Spleen (tissue), 11 donors: ENCODE measurements around the gene ABCB4. TPM values are rescaled to one million over a fixed set of nuclear protein-coding genes. Genes with fewer than 3 reads are reported as not detected.

ENCODE experiments used
- DNase-seq: peaks from one replicate; pipeline ENCODE4 v3.0.0-alpha.2; 2020
- H3K27ac ChIP-seq, 8 donors: fragments of 200-600 bp; sonication (generic) in 7 of 8; 1 replicate in 4 of 8; 2 replicates in 4 of 8; pipeline versions ENCODE4 v1.5.0 to v1.8.0; 2016 to 2021; ENCODE audit warnings: inconsistent platforms in 4 of 8, mild to moderate bottlenecking in 4 of 8, moderate library complexity in 1 of 8
- H3K27me3 ChIP-seq, 7 donors: fragments of 200-600 bp; sonication (generic) in 6 of 7; replicated peaks in 1 of 7; 1 replicate in 4 of 7; 2 replicates in 3 of 7; pipeline versions ENCODE4 v1.5.0 to v1.8.0; 2016 to 2021; ENCODE audit warnings: inconsistent platforms in 3 of 7, mild to moderate bottlenecking in 1 of 7
- H3K36me3 ChIP-seq, 6 donors: fragments of 200-600 bp; sonication (generic) in 5 of 6; 1 replicate in 4 of 6; 2 replicates in 2 of 6; pipeline versions ENCODE4 v1.5.0 to v1.8.0; 2016 to 2021; ENCODE audit warnings: inconsistent platforms in 2 of 6
- H3K4me1 ChIP-seq, 6 donors: fragments of 200-600 bp; sonication (generic) in 5 of 6; 1 replicate in 3 of 6; 2 replicates in 3 of 6; pipeline versions ENCODE4 v1.5.0 to v1.8.0; 2016 to 2021; ENCODE audit warnings: inconsistent platforms in 3 of 6
- H3K4me3 ChIP-seq, 8 donors: fragments of 200-600 bp; sonication (generic) in 7 of 8; 1 replicate in 4 of 8; 2 replicates in 4 of 8; pipeline versions ENCODE4 v1.5.0 to v1.8.0; 2016 to 2021; ENCODE audit warnings: inconsistent platforms in 4 of 8, mild to moderate bottlenecking in 4 of 8, moderate library complexity in 2 of 8
- H3K9me3 ChIP-seq, 8 donors: fragments of 200-600 bp; sonication (generic) in 7 of 8; 1 replicate in 4 of 8; 2 replicates in 4 of 8; pipeline versions ENCODE4 v1.5.0 to v1.8.0; 2016 to 2021; ENCODE audit warnings: inconsistent platforms in 4 of 8
- CTCF ChIP-seq, 11 experiments: fragments of 200-600 bp in 7 of 11; fragments of 450-650 bp in 4 of 11; sonication (generic) in 4 of 11; IDR thresholded peaks in 8 of 11; conservative IDR thresholded peaks in 3 of 11; 1 replicate in 7 of 11; 2 replicates in 4 of 11; pipeline versions ENCODE4 v1.4.0 to v1.8.0; 2016 to 2021; ENCODE audit warnings: antibody characterized with exemption in 11 of 11, inconsistent platforms in 4 of 11, mild to moderate bottlenecking in 1 of 11
- POLR2A ChIP-seq, 3 donors: fragments of 450-650 bp; IDR thresholded peaks; one replicate each; pipeline ENCODE4 v1.5.1; 2017; ENCODE audit warnings: antibody characterized with exemption in 3 of 3, mild to moderate bottlenecking in 1 of 3
- POLR2AphosphoS5 ChIP-seq, 3 donors: sonication (generic); formaldehyde crosslinking; IDR thresholded peaks; one replicate each; pipeline ENCODE4 v1.5.1; 2017; ENCODE audit warnings: antibody characterized with exemption in 3 of 3
- WGBS, 5 donors: extraction: QIAGEN DNeasy Blood & Tissue Kit in 3 of 5; methylation state at CpG; one replicate each; pipeline versions ENCODE4 v1.1.5 to v1.1.7; 2013 to 2018; 5-methylcytosine and 5-hydroxymethylcytosine counted together
- intact Hi-C: fragments of 100-400 bp; cut with DNase I; formaldehyde crosslinking; loops from one replicate; pipeline ENCODE4 v1.15.0; 2023; ENCODE audit warnings: low total_unique reads
- polyA plus RNA-seq, 3 donors: library from polyadenylated mRNA; stranded (reverse); fragments of 200-250 nt; gene quantifications; one replicate each; pipeline ENCODE4 v1.2.1, GENCODE V29; 2013
- total RNA-seq, 7 donors: library from RNA; depleted of rRNA in 3 of 7; stranded (reverse); fragments of >200 nt in 3 of 7; fragmentation: NEBNext Ultra II Directional in 4 of 7; extraction: Animal tissue kit (Norgen Biotek cat#: 25700) in 4 of 7; gene quantifications; one replicate each; pipeline versions ENCODE4 v1.1.0 to v1.2.1, GENCODE V29; 2016 to 2021
- donor health status: healthy with polysubstance abuse.
- donor health status: DM: no; HTN: no; CAD: no; lungs with moderate emphysema.
- donor health status: DM: no; HTN: no; CAD: no.
- donor health status: Bipolar disorder and iron deficiency.
- donor health status: healthy.
- donor health status: DM: no; HTN: no; CAD: no.
- donor health status: DM: yes; HTN: yes; CAD: no.

ABCB4 gene
- total and polyA plus RNA-seq, 10 donors: 12.1 to 37.5 (median 21.7) TPM

- TF ChIP-seq POLR2A (IDR thresholded peaks at IDR 0.05): no peak
- TF ChIP-seq CTCF (IDR thresholded peaks at IDR 0.05 in 8 of 11, conservative IDR thresholded peaks at IDR 0.05 in 3 of 11): no peak
- TF ChIP-seq POLR2AphosphoS5 (IDR thresholded peaks at IDR 0.05): no peak
- Histone ChIP-seq H3K9me3 (no peaks in the 10 kb centered on the region), H3K4me1 (no peaks in the 10 kb centered on the region), H3K27ac (no peak overlapping the region), H3K36me3 (peaks cover 0 to 32% (median 3%) of the 10 kb centered on the region in 6 donors), H3K4me3 (no peak overlapping the region), H3K27me3 (no peaks in the 10 kb centered on the region)
- no peak for DNase-seq
- WGBS, 5 donors: 98 to 100% (median 99%) methylated on average over 1 of the region's 1 CpG
- intact Hi-C loops: no loop called here
Measured at GRCh38 chr7:87370660-87371180, 104.8 kb downstream of the ABCB4 start.

GRCh38 chr7:87369216-87369615 lies 106.3 kb downstream of the ABCB4 start:
- 78 to 94% (median 89%) methylated on average over 4 of the region's 4 CpGs for WGBS, 5 donors
- TF ChIP-seq POLR2AphosphoS5 (IDR thresholded peaks at IDR 0.05): no peak
- no peak for TF ChIP-seq POLR2A (IDR thresholded peaks at IDR 0.05)
- TF ChIP-seq CTCF (IDR thresholded peaks at IDR 0.05 in 8 of 11, conservative IDR thresholded peaks at IDR 0.05 in 3 of 11): no peak
- Histone ChIP-seq H3K4me1 (no peaks in the 10 kb centered on the region), H3K27ac (no peak overlapping the region), H3K27me3 (no peaks in the 10 kb centered on the region), H3K9me3 (no peaks in the 10 kb centered on the region), H3K36me3 (peaks cover 0 to 45% (median 3%) of the 10 kb centered on the region in 6 donors), H3K4me3 (no peak overlapping the region)
- DNase-seq: no peak
- intact Hi-C loops: no loop called here

GRCh38 chr7:87364246-87364645 lies 111.2 kb downstream of the ABCB4 start:
- TF ChIP-seq POLR2AphosphoS5 (IDR thresholded peaks at IDR 0.05): no peak
- no peak for TF ChIP-seq CTCF (IDR thresholded peaks at IDR 0.05 in 8 of 11, conservative IDR thresholded peaks at IDR 0.05 in 3 of 11)
- no peak for TF ChIP-seq POLR2A (IDR thresholded peaks at IDR 0.05)
- Histone ChIP-seq H3K4me1 (no peaks in the 10 kb centered on the region), H3K4me3 (no peak overlapping the region), H3K27me3 (no peaks in the 10 kb centered on the region), H3K27ac (no peak overlapping the region), H3K9me3 (no peaks in the 10 kb centered on the region), H3K36me3 (peaks cover 0 to 58% (median 6%) of the 10 kb centered on the region in 6 donors)
- DNase-seq: no peak
- intact Hi-C loops: no loop called here

- no peak for DNase-seq
- Histone ChIP-seq H3K27me3 (no peaks in the 10 kb centered on the region), H3K9me3 (no peaks in the 10 kb centered on the region), H3K4me1 (no peaks in the 10 kb centered on the region), H3K27ac (no peak overlapping the region), H3K4me3 (no peak overlapping the region), H3K36me3 (peaks cover 0 to 55% (median 6%) of the 10 kb centered on the region in 6 donors)
- no peak for TF ChIP-seq POLR2AphosphoS5 (IDR thresholded peaks at IDR 0.05)
- TF ChIP-seq CTCF (IDR thresholded peaks at IDR 0.05 in 8 of 11, conservative IDR thresholded peaks at IDR 0.05 in 3 of 11): no peak
- WGBS, 5 donors: 95 to 100% (median 97%) methylated on average over 1 of the region's 1 CpG
- intact Hi-C loops: no loop called here
Measured at GRCh38 chr7:87363342-87363741, 112.1 kb downstream of the ABCB4 start.
